GM19397 (cell line): ENCODE data around the gene SCYL2.
"Not testable (repeated sequence)": the region's sequence is repeated elsewhere in the genome, so short reads cannot be mapped to it uniquely, and the experiment has no call there.

Source experiments
- ATAC-seq: cut with Tn5 transposase; IDR thresholded peaks from one replicate; pipeline ENCODE4 v1.9.1; 2021; ENCODE audit warnings: mild to moderate bottlenecking, moderate library complexity; ENCODE audit not compliant: unreplicated experiment

The SCYL2 gene

GRCh38 chr12:100258127-100258526 is 8.8 kb upstream of the SCYL2 start:
- ATAC-seq: no peak

GRCh38 chr12:100263131-100263530 is 3.8 kb upstream of the SCYL2 start:
- no peak for ATAC-seq

- ATAC-seq: not testable (repeated sequence)
Measured at GRCh38 chr12:100265107-100265506, 1.9 kb upstream of the SCYL2 start.

GRCh38 chr12:100265732-100266584 is 1.0 kb upstream of the SCYL2 start:
- ATAC-seq: peak; percentile 5

GRCh38 chr12:100266585-100266834 is 467 bp upstream of the SCYL2 start:
- ATAC-seq: peak; percentile 84

GRCh38 chr12:100267603-100268281 is 765 bp downstream of the SCYL2 start:
- peak; percentile 12 for ATAC-seq

- no peak for ATAC-seq
Measured at GRCh38 chr12:100268835-100269564, 2.0 kb downstream of the SCYL2 start.

GRCh38 chr12:100273782-100274181 is 6.8 kb downstream of the SCYL2 start:
- no peak for ATAC-seq

GRCh38 chr12:100274291-100274690 is 7.3 kb downstream of the SCYL2 start:
- no peak for ATAC-seq

GRCh38 chr12:100279159-100279558 is 12.2 kb downstream of the SCYL2 start:
- ATAC-seq: no peak

GRCh38 chr12:100279607-100280244 is 12.7 kb downstream of the SCYL2 start:
- no peak for ATAC-seq

GRCh38 chr12:100284556-100284955 is 17.6 kb downstream of the SCYL2 start:
- not testable (repeated sequence) for ATAC-seq

- no peak for ATAC-seq
Measured at GRCh38 chr12:100289038-100289437, 22.1 kb downstream of the SCYL2 start.

GRCh38 chr12:100290016-100290415 is 23.0 kb downstream of the SCYL2 start:
- no peak for ATAC-seq

GRCh38 chr12:100293017-100293416 is 26.0 kb downstream of the SCYL2 start:
- ATAC-seq: no peak

- ATAC-seq: not testable (repeated sequence)
Measured at GRCh38 chr12:100294366-100294765, 27.4 kb downstream of the SCYL2 start.

- ATAC-seq: no peak
Measured at GRCh38 chr12:100295764-100296555, 29.0 kb downstream of the SCYL2 start.

- no peak for ATAC-seq
Measured at GRCh38 chr12:100302081-100302480, 35.1 kb downstream of the SCYL2 start.

GRCh38 chr12:100303831-100304230 is 36.9 kb downstream of the SCYL2 start:
- no peak for ATAC-seq

- not testable (repeated sequence) for ATAC-seq
Measured at GRCh38 chr12:100304334-100304733, 37.4 kb downstream of the SCYL2 start.
